GM19452 (cell line): ENCODE results near the gene CBY1.
A peak's percentile ranks its signal among the peaks of the same experiment; 100 is the strongest.

Source experiments
- ATAC-seq: cut with Tn5 transposase; IDR thresholded peaks from one replicate; pipeline ENCODE4 v1.9.1; 2021; ENCODE audit not compliant: unreplicated experiment

CBY1 gene

DNA sequence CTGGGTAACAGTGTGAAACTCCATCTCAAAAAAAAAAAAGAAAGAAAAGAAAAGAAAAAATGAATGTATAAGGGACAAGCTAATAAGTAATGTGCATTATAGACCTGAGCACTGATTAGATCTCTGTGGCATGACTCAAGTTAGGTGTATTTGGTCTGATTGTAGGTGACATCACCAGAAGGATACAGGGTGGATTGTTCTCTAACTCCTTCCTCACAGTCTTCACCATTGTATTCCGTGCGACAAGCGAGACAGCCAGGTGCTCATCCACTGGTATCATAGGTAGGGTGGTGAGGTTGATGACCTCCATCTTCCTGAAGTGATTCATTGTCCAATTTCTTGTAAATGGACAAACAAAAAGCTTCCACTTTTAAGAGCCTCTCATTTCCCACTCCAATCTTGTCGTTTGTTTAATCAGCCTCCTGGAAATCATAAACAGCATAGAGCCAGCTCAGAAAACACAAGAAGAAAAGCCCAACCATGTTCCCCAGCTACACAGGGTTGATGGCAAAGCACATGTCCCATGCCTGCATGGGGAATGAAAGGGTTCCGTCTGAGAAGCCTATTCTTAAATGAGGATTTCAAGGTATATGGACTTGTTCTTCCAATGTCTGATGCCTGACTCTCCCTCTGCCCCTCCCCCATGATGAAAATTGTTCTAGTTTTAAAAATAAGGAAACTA lies 6.5 kb upstream of the CBY1 start:
- ATAC-seq = no peak

DNA sequence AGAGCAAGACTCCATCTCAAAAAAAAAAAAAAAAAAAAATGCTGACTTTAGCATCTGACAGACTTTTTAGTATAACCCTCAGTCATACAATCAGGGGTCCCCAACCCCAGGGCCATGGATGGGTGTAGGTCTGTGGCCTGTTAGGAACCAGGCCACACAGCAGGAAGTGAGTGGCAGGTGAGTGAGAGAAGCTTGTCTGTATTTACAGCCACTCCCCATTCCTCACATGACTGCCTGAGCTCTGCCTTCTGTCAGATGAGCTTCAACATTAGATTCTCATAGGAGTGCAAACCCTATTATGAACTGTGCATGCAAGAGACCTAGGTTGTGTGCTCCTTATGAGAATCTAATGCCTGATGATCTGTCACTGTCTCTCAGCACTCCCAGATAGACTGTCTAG lies 3.6 kb upstream of the CBY1 start:
- no peak for ATAC-seq

DNA sequence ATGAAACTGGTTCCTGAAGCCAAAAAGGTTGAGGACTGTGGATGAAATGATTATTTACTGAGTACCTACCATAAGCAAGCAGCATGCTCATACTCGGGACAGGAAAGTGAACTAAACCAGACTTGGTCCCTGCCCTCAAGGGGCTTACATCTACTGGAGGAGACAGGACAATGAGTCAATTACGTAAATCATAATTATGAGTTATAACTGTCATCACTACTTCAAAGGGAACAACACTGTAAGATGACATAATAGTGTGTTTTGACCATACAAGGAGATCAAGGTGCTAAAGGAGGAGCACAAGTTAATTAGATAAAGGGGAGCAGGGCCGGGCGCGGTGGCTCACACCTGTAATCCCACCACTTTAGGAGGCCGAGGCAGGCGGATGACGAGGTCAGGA lies 2.7 kb upstream of the CBY1 start:
- ATAC-seq = no peak

DNA sequence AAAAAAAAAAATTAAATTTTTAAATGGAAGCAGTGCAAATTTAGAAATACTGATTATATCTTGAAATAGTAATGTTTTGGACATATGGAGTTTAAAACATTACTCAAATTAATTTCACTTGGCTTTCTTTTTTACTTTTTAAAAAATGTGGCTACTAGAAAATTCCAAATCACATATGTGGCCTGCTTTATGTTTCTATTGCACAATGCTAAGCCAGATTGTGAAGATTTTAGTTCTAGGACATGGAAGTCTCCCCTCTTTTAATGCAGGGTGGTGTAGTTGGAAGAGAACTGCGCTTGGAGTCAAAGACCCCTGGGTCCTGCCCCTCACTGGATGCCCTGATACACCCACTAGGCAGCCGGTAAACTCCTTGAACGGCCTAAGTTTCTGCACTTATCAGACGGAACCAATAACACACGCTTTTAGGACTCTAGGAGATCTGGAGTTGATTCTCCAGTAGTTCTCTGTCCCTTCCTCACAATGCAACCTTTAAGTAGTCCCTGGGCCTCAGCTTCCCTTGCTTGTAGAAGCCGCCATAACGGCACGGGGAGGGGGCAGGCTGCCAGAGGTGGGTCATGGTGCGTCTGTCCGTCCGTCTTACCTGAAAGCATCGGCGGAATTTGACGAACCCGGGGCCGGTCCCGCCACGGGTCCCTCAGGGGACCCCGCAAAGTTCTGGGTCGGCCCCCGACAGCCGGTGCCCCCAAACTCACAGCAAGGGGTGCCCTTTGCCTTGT lies 751 bp upstream of the CBY1 start:
- no peak for ATAC-seq

DNA sequence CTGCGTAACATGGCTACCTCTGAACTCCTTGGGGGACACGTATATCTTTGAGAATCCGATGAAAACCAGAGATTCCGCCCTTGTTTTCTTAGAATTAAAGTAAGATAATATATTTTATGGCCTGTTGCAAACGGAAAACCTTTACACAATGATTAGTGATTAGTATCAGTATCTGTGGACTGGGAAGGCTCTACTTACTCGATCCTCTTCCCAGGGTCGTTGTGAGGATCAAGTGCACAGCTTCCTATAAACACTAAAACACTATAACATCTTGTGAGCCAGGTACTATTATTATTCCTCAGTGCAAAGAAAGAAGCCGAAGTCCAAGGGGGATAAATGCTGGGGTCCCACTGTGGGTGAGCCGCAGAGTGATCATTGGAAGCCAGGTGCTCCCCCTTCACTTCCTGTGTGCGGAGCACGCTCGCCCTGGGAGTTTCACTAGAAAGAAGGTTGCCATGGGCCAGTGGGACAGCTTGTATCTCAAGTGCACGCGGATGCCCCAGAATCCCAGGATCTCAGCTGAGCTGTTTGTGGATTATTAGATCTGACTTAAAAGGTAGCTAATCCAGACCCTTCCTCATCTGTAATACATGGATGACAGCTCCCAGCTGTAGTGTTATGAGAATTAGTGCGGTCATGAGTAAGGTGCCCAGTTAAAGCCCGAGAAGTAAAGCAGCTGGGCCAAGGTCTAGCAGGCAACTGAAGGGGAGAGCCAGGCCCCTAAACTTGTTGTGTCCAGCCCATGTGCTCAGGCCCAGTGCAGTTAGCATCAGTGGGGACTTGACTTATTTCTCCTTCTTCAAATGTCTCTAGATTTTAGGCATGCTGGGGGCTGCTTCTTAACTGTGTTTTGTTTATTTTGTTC lies 839 bp downstream of the CBY1 start:
- no peak for ATAC-seq

DNA sequence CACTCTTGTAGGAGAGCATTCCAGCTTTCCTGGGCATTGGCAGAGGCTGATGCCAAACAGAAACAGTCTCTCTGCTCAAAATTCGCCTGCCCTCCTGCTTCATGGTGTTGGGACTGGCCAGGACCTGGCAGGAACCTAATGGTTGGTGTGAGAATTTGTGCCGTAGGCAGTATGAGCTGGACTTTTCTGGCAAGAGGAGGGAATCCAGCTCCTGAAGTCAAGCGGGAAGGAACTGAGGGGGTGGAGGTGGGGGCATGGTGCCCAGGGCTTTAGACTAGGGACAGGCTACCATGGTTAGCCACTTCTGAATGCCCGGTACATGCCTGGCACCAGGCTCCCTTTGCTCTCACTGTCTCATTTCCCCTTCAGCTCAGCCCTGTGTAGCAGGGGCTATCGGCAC lies 18.4 kb downstream of the CBY1 start:
- no peak for ATAC-seq

DNA sequence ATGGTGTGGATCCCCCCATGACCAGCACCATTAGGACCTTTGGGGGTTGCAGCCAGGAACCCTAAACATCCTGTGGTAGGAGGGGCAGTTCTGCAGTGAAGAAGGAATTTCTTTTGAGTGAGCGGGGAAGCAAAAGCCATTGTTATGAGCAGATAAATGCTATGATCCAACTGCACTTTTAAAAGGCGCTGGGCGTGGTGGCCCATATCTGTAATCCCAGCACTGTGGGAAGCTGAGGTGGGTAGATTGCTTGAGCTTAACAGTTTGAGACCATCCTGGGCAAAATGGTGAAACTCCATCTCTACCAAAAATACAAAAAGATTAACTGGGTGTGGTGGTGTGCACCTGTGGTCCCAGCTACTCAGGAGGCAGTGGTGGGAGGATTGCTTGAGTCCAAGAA lies 19.4 kb downstream of the CBY1 start:
- ATAC-seq = no peak

DNA sequence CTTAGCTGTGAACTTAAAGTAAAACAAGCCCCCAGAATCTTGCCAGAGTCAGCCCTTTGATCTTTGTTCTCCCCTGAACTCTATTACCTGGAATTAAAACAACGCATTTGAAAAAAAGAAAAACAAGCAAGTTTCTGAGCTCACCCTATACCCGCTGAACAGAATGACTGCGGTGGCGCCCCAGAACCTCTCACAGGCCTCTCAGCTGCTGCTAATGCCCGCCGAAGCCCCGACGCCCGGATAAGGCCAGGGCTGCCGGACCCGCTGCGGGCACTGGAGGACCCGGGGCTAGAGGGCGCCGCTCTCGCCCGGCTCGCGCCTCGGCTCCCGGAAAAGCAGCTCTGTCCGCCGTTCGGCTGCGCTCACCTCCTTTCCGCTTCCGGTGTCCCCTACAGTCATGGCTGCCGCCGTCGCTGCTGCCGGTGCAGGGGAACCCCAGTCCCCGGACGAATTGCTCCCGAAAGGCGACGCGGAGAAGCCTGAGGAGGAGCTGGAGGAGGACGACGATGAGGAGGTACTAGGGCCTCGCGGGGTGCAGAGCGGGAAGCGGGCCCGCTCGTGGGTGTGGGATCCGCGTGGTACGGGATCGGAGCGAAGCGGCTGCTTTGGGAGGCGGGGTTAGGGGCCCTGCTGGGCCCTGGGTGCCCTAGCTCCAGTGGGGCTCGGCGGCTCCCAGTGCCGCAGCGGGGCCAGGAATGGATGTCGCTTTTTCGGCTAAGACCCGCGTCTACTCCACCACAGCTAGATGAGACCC lies 25.3 kb downstream of the CBY1 start, which contains the start of gene TOMM22:
TSS of gene TOMM22 (plus strand) at position 376 of the 754 bp plus-strand sequence. CDS start at position 398, 22 bp downstream.
- peak; percentile 93 for ATAC-seq

DNA sequence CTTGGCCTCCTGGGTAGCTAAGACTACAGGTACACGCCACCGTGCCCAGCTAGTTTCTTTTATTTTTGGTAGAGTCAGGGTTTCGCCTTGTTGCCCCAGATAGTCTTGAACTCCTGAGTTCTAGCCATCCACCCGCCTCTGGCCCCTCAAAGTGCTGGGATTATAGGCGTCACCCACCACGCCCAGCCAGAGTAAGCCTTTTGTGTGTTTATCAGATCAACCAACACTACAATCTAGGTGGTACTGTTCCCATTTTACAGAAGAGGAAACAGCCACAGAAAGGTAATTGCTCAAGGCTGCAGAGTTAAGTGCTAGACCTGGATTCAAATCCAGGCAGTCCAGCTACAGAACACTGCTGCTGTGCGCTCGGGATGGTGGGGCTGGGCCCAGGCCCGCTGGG lies 28.5 kb downstream of the CBY1 start:
- no peak for ATAC-seq

DNA sequence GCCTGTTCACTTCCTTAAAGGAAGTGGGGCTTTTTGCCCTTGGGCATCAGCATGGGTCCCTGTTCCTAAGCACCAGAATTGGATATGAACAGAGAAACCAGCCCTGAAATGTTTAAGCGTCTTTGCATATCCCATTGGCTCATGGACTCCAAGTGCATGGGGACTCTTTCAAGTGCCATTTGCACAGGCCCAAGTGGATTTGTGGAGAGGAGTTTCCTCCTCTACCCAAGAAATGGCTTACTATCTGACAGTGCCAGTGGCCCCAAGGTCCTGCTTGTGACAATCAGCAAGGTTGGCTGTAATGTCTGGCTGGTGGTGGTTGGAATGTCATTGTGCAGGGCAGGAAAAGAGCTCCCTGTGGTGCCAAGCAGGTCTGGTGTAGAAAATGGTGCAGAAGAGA lies 29.3 kb downstream of the CBY1 start:
- ATAC-seq = no peak

DNA sequence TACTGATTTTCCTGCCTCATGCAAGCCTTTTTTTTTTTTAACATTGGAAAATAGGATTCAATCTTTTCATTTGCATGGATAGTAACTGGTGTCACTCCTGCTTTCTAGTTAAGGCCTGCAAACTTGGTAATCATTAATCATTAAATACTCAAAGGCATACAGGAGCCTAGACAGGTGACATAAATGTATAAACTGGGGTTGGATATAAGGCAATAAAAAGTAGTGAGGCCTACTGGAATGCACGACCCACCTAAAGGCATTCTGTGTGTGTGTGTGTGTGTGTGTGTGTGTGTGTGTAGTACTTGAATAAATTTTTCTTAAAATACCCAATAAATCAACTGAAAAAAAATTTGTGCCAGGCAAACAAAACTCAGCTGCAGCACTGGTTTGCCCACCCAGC lies 33.2 kb downstream of the CBY1 start:
- ATAC-seq = no peak

DNA sequence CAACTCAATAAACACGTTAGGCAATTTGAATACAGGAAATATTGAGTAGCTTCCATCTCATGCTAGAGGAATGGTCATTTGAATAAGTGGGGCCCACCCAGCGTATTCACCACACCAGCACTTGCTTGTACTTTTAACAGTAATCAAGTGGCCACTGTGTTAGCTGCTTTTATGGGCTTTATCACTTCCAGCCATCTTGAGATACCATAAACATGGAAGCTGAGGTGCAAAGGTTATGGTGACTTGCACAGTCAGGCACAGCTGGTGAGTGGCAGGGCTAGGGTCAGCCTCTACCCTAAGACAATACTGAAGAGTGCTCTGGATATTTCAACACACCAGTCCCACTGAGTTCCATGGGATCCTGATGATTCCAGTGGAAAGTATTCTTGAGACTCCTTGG lies 37.6 kb downstream of the CBY1 start:
- no peak for ATAC-seq

DNA sequence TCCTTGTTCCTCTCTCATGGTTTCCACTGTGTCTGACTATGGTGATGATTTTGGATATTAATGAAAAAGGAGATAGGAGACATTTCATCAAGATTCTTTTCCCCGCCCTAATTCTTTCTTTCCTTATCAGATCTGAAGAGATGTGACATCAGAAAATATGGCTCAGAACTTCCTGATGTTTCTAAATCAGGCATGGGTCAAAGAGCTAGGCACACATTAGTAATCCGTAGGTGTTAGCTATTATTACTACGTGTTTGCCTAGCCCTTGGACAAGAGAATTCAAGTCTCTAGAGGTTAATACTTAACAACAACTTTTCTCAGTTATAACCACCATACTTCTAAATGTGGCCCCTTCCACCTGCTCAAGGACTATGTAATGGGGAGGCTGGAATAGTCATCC lies 38.5 kb downstream of the CBY1 start:
- ATAC-seq = no peak

DNA sequence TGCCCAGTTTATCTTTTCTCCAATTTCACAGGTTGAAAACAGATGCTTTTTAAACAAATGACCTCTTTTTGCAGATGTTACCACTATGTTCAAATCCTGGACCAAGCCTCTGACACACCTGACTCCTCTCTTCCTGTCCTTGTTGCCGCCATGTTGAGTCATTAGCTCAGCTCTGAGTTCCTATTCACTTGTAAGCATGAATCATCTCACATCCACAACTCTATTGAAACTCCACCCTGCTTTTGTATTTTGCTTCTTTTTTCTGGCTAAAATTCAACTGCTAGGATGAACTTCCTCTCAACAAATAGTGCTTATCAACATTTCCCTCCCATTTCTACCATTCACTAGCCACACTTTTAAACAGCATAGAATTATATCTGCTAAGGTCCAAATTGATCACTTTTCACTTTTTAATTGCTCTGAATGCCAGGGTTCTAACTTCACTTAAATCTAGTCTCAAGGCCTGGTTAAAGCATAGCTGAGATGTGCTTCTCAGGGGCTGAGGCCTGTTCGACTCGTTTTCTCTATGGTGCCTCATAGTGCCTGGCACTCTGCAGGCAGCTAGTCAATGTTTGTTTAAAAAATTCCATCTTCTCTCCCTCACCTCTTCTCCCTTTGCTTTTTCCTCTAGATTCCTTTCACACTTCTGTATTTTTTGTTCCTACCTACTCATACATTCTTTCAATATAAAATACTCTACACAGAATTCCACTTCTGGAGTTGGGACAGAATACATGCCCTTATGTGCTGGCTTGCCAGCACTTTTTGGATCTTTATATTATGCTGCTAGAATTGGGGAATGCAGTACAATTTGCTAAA lies 40.4 kb downstream of the CBY1 start:
- ATAC-seq = no peak

DNA sequence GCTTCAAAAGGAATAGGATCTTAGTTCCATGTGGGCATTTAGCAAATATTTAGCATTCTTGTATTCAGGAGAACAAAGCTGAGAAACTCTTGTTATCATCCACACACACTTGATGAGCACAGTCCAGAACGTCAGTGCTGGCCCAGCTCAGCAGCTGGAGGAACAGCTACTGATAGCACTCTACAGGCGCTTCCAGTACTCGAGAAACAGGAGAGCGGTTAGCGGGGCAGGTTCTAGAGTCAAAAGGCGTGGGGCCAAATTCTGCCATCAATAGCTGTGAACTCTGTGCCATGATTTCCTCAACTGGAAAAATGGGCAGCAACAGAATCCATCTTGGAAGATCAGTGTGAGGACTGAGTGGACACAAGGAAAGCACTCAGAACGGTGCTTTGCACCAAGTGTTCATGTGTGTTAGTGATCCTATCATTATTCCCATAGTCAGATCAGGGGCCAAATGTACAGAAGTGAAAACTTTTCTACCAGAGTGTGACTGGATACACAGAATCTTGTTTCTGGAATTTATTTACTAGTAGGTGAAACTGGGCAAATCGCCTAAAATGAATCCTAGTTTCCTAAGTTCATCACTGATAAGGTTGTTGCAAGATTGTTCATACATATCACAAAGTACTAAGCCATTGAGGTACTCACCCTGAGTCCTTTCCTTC lies 41.1 kb downstream of the CBY1 start:
- no peak for ATAC-seq

DNA sequence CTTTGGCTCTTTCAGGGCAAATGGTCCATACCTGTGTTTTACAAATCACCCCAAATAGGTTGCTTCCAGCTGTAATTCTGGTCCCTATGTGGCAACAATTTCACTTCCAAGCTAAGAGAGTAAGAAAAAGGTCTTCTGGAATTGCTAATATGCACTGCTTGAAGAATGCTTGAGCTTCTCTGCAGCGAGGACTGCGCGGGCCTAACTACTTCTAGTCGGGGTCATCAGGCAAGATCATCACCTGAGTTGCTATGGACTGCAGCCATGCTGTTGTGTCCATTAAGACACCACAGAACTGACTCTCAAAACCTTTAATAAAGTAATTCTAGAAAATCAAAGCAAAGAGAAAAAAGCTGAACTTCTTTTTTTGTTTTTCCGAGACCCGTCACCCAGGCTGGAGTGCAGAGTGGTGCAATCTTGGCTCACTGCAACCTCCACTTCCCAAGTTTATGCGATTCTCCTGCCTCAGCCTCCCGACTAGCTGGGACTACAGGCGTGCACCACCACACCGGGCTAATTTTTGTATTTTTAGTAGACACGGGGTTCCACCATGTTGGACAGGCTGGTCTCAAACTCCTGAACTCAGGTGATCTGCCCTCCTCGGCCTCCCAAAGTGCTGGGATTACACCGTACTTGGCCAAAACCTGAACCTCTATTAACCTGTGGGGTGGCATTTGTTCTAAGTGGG lies 42.1 kb downstream of the CBY1 start:
- no peak for ATAC-seq

DNA sequence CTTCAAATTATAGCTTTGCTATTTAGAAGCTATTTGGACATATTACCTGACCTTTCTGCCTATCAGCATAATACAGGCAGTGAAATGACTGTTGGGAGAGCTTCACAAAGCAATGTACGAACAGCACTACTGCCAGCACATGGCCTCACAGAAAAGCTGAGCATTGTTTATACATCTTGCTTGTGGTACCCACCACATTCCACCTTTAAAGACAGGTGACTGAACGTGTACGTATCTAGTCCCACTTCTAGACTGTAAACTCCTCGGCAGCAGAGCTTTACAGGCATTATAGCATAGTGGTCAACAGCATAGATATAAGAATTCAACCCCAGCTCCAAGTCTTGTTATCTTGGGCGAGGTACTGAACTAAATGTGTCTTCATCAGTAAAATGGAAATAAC lies 42.7 kb downstream of the CBY1 start:
- ATAC-seq = no peak

DNA sequence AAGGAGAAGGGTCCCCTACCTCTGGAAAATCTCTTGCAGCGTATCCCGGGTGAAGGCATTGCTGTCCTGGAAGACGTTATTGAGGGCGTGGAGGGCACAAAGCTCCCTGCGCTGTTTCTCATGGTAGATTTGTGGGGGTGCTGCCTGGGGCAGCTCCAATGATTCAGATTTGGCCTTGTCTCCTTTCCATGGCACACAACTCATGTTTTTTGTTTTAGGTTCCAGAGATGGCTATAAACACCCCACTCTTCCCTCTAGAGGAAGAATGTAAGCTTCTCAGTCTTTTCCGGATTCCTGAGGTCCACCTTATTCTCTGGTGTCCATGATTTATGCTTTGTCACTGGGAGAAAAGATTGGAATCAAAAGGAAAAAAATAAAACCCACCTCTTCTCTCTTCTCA lies 43.3 kb downstream of the CBY1 start:
- no peak for ATAC-seq

DNA sequence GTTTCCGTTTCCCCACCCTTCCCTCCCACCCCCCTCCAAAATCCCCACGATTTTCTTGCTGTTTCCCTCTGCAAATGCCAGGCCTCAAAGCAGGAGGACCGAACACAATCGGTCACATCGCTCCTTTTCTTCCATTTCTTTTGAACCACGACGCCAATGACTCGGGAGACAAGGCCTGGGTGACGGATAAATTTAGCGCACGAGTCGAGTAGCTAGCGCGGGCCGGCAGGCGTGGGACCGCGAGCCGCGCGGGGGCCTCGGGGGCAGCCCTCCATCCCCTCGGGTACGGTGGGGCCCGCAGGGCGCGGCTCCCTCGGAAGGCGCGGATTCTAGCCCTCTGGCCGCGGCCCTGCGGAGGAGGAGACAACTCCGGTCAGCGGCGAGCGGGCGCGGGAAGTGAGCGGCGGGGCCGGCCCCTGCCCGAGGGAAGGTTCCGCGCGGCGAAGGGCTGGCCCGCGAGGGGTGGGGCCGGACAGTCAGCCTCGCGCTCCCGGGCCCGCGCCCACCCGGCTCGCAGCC lies 43.9 kb downstream of the CBY1 start:
- peak; percentile 8 for ATAC-seq
